Small intestine (tissue), 7 donors: ENCODE results near the gene CDH16. TPM values are rescaled to one million over a fixed set of nuclear protein-coding genes. Genes with fewer than 3 reads are reported as not detected.
"Not testable (repeated sequence)": the region's sequence is repeated elsewhere in the genome, so short reads cannot be mapped to it uniquely, and the experiment has no call there.

Source experiments
- DNase-seq, 2 donors: peaks; one replicate each; pipeline versions ENCODE4 v3.0.0 to v3.0.0-alpha.2; 2013
- FAIRE-seq: peaks from 2 replicates; lab custom pipeline; 2012; peaks lifted over from hg19 to GRCh38; lab: Jason Lieb, UNC
- H3K27ac ChIP-seq, 3 donors: one replicate each; pipeline ENCODE4 v1.5.1; 2013; ENCODE audit warnings: low read length in 2 of 3, mild to moderate bottlenecking in 2 of 3, control low read depth in 1 of 3, inconsistent platforms in 1 of 3, low read depth in 1 of 3, moderate library complexity in 1 of 3
- H3K27me3 ChIP-seq, 3 donors: one replicate each; pipeline ENCODE4 v1.6.1; 2013; ENCODE audit warnings: low read length in 3 of 3, inconsistent platforms in 1 of 3; ENCODE audit not compliant: control insufficient read depth in 3 of 3, insufficient read depth in 3 of 3
- H3K36me3 ChIP-seq, 3 donors: one replicate each; pipeline ENCODE4 v1.6.1; 2013; ENCODE audit warnings: low read length in 3 of 3, inconsistent platforms in 1 of 3, low read depth in 1 of 3, mild to moderate bottlenecking in 1 of 3, moderate library complexity in 1 of 3; ENCODE audit not compliant: control insufficient read depth in 3 of 3, insufficient read depth in 2 of 3
- H3K4me1 ChIP-seq, 3 donors: one replicate each; pipeline ENCODE4 v1.6.1; 2013; ENCODE audit warnings: low read length in 2 of 3, inconsistent platforms in 1 of 3, low read depth in 1 of 3, mild to moderate bottlenecking in 1 of 3, moderate library complexity in 1 of 3; ENCODE audit not compliant: control insufficient read depth in 3 of 3, insufficient read depth in 2 of 3
- H3K4me3 ChIP-seq, 3 donors: one replicate each; pipeline ENCODE4 v1.5.1; 2013; ENCODE audit warnings: low read length in 3 of 3, control low read depth in 1 of 3, inconsistent platforms in 1 of 3, low read depth in 1 of 3, mild to moderate bottlenecking in 1 of 3, moderate library complexity in 1 of 3
- H3K9me3 ChIP-seq, 2 donors: one replicate each; pipeline ENCODE4 v1.6.1; 2013; ENCODE audit warnings: low read depth in 1 of 2, low read length in 1 of 2; ENCODE audit not compliant: control insufficient read depth in 2 of 2, insufficient read depth in 1 of 2
- WGBS, 3 donors: extraction: QIAGEN DNeasy Blood & Tissue Kit; methylation state at CpG; one replicate each; pipeline ENCODE4 v1.1.7; 2013; 5-methylcytosine and 5-hydroxymethylcytosine counted together
- polyA plus RNA-seq, 4 donors: library from polyadenylated mRNA; stranded (reverse) in 3 of 4; unstranded in 1 of 4; fragments of 200-250 nt in 3 of 4; fragments of 120-200 nt in 1 of 4; gene quantifications; one replicate each; pipeline versions ENCODE4 v1.2.1 to v1.2.3, GENCODE V29; 2013
- donor health status: healthy with polysubstance abuse.
- donor health status: control.
- donor health status: control.
- donor health status: Bipolar disorder and iron deficiency.
- donor health status: healthy.

The CDH16 gene
- polyA plus RNA-seq, 4 donors, result 0.91 to 8.5 (median 4.4) TPM

- 33 to 69% (median 55%) methylated on average over 7 of the region's 7 CpGs for WGBS, 3 donors
- H3K9me3 ChIP-seq, result no peaks in the 10 kb centered on the region
- H3K4me1 ChIP-seq, result peaks cover 0 to 37% (median 0%) of the 10 kb centered on the region in 3 donors
- H3K4me3 ChIP-seq, result no peak overlapping the region
- DNase-seq (no peak), FAIRE-seq (no peak)
- peaks cover 0 to 13% (median 0%) of the 10 kb centered on the region in 3 donors for H3K36me3 ChIP-seq
- no peaks in the 10 kb centered on the region for H3K27me3 ChIP-seq
- H3K27ac ChIP-seq, result no peak overlapping the region
These were observed 40.4 kb upstream of the CDH16 start for GRCh38 chr16:66958857-66959703.

GRCh38 chr16:66956154-66956457 lies 37.4 kb upstream of the CDH16 start:
- DNase-seq, result peak in 1 of 2 donors; percentile 34
- not testable (repeated sequence) for H3K9me3 ChIP-seq, H3K36me3 ChIP-seq, H3K27me3 ChIP-seq, FAIRE-seq, H3K4me3 ChIP-seq
- Histone ChIP-seq H3K27ac (peak overlapping the region in 1 of 3 donors; percentile 53), H3K4me1 (peaks cover 0 to 46% (median 0%) of the 10 kb centered on the region in 3 donors)
- WGBS, 3 donors, result 17 to 55% (median 20%) methylated on average over 1 of the region's 1 CpG

- H3K9me3 ChIP-seq, FAIRE-seq, H3K27me3 ChIP-seq, H3K4me3 ChIP-seq, H3K36me3 ChIP-seq: not testable (repeated sequence)
- peak in 1 of 2 donors; percentile 49 for DNase-seq
- Histone ChIP-seq H3K27ac (peak overlapping the region in 2 of 3 donors; percentile 27 to 53), H3K4me1 (peaks cover 0 to 42% (median 0%) of the 10 kb centered on the region in 3 donors)
- WGBS, 3 donors, result 31 to 60% (median 51%) methylated on average over 17 of the region's 17 CpGs
These were observed 36.9 kb upstream of the CDH16 start for GRCh38 chr16:66955363-66956153.

- Histone ChIP-seq H3K36me3 (no peaks in the 10 kb centered on the region), H3K9me3 (no peaks in the 10 kb centered on the region), H3K27me3 (peaks cover 0 to 9% (median 7%) of the 10 kb centered on the region in 3 donors), H3K4me1 (peaks cover 0 to 49% (median 0%) of the 10 kb centered on the region in 3 donors), H3K27ac (peak overlapping the region; percentile 45 to 87 (median 87)), H3K4me3 (no peak overlapping the region)
- no peak for FAIRE-seq
- WGBS, 3 donors, result 11 to 23% (median 13%) methylated on average over 8 of the region's 8 CpGs
- DNase-seq, result peak; percentile 91 to 92
These were observed 35.5 kb upstream of the CDH16 start for GRCh38 chr16:66954097-66954659.

- peak overlapping the region; percentile 45 to 89 (median 87) for H3K27ac ChIP-seq
- peaks cover 0 to 15% (median 7%) of the 10 kb centered on the region in 3 donors for H3K27me3 ChIP-seq
- no peak overlapping the region for H3K4me3 ChIP-seq
- H3K9me3 ChIP-seq, result no peaks in the 10 kb centered on the region
- H3K36me3 ChIP-seq, result no peaks in the 10 kb centered on the region
- H3K4me1 ChIP-seq, result peaks cover 0 to 55% (median 0%) of the 10 kb centered on the region in 3 donors
- DNase-seq, result peak; percentile 90
- WGBS, 3 donors, result 15 to 62% (median 28%) methylated on average over 10 of the region's 10 CpGs
- no peak for FAIRE-seq
These were observed 34.9 kb upstream of the CDH16 start for GRCh38 chr16:66953462-66954096.

GRCh38 chr16:66952430-66953110 lies 33.9 kb upstream of the CDH16 start:
- WGBS, 3 donors, result 88 to 90% (median 89%) methylated on average over 7 of the region's 7 CpGs
- no peak overlapping the region for H3K4me3 ChIP-seq
- peak in 1 of 2 donors; percentile 45 for DNase-seq
- peaks cover 0 to 61% (median under 1%) of the 10 kb centered on the region in 3 donors for H3K4me1 ChIP-seq
- H3K9me3 ChIP-seq, result no peaks in the 10 kb centered on the region
- H3K27ac ChIP-seq, result peak overlapping the region in 2 of 3 donors; percentile 87 to 89
- H3K27me3 ChIP-seq, result peaks cover 0 to 22% (median 7%) of the 10 kb centered on the region in 3 donors
- FAIRE-seq, result no peak
- no peaks in the 10 kb centered on the region for H3K36me3 ChIP-seq

- Histone ChIP-seq H3K9me3 (no peaks in the 10 kb centered on the region), H3K27ac (no peak overlapping the region), H3K27me3 (peaks cover 0 to 22% (median 7%) of the 10 kb centered on the region in 3 donors), H3K36me3 (no peaks in the 10 kb centered on the region), H3K4me1 (peaks cover 0 to 51% (median 1%) of the 10 kb centered on the region in 3 donors), H3K4me3 (no peak overlapping the region)
- no peak for DNase-seq
- WGBS, 3 donors, result 85 to 87% (median 87%) methylated on average over 4 of the region's 4 CpGs
- no peak for FAIRE-seq
These were observed 32.5 kb upstream of the CDH16 start for GRCh38 chr16:66950971-66951790.
